ENCODE measurements around the gene ATP11A.
"Not testable (repeated sequence)": the region's sequence is repeated elsewhere in the genome, so short reads cannot be mapped to it uniquely, and the experiment has no call there.

The ATP11A gene

GRCh38 chr13:112883241-112883945, 193.6 kb downstream of the ATP11A start:
- DNase-seq: no peak

GRCh38 chr13:112884700-112885099, 194.9 kb downstream of the ATP11A start:
- not testable (repeated sequence) for DNase-seq

- no peak for DNase-seq
Measured at GRCh38 chr13:112885242-112885781, 195.5 kb downstream of the ATP11A start.

- DNase-seq: peak; percentile 51
Measured at GRCh38 chr13:112885782-112886268, 196.0 kb downstream of the ATP11A start.

GRCh38 chr13:112887151-112887550, 197.3 kb downstream of the ATP11A start:
- no peak for DNase-seq

GRCh38 chr13:112887557-112887991, 197.7 kb downstream of the ATP11A start:
- no peak for DNase-seq

GRCh38 chr13:112888238-112889111, 198.6 kb downstream of the ATP11A start:
- DNase-seq: no peak

GRCh38 chr13:112889351-112890290, 199.8 kb downstream of the ATP11A start:
- no peak for DNase-seq

- no peak for DNase-seq
Measured at GRCh38 chr13:112890316-112891145, 200.7 kb downstream of the ATP11A start.

- DNase-seq: no peak
Measured at GRCh38 chr13:112891477-112892401, 201.9 kb downstream of the ATP11A start.

- DNase-seq: no peak
Measured at GRCh38 chr13:112892426-112893206, 202.8 kb downstream of the ATP11A start.

GRCh38 chr13:112893207-112893569, 203.3 kb downstream of the ATP11A start:
- DNase-seq: no peak

- DNase-seq: no peak
Measured at GRCh38 chr13:112893570-112894422, 204.0 kb downstream of the ATP11A start.

- no peak for DNase-seq
Measured at GRCh38 chr13:112894423-112894672, 204.5 kb downstream of the ATP11A start.

GRCh38 chr13:112894673-112895481, 205.0 kb downstream of the ATP11A start:
- DNase-seq: no peak

- DNase-seq: no peak
Measured at GRCh38 chr13:112895521-112896465, 206.0 kb downstream of the ATP11A start.
